ENCODE measurements around the gene VEPH1. TPM values are rescaled to one million over a fixed set of nuclear protein-coding genes. Genes with fewer than 3 reads are reported as not detected.

The VEPH1 gene
- polyA plus RNA-seq, 1 donor (not counting 4 experiments of a cell fraction or from before 2014, with no cell fraction given): 0.21 TPM

DNA sequence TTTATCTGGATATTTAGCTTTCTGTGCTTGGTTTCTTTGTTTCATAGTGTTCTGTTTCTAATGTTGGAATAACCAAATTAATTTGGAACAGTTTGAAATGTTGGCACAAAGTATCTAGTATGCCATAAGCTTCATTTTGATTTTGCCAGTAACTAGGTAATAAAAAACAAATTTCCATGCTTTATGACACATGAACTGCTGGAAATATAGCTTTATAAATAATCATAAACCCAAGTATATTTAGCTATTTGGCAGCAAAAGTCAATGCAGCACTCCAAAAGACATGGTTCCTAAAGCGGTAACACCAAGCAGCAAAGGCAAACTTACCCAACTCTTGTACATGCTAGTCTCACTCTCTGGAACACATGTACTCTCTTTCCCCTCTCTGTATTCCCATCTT, 237.3 kb downstream of the VEPH1 start:
- no peak for FAIRE-seq
- Histone ChIP-seq H3K9ac (ENCODE audit: control insufficient read depth, extremely low read depth, insufficient read depth, low read length) (no peak overlapping the region), H3K4me2 (ENCODE audit: control insufficient read depth, extremely low read depth, insufficient read depth, low read depth, low read length) (no peak overlapping the region), H4K20me1 (ENCODE audit: control insufficient read depth, extremely low read depth, insufficient read depth, low read length) (no peaks in the 10 kb centered on the region), H3K9me1 (ENCODE audit: control insufficient read depth, extremely low read depth, insufficient read depth, low read length) (no peaks in the 10 kb centered on the region), H3K27me3 (ENCODE audit: control insufficient read depth, extremely low read depth, insufficient read depth, low read length) (no peaks in the 10 kb centered on the region), H3K79me2 (ENCODE audit: control insufficient read depth, insufficient read depth, low read length) (no peaks in the 10 kb centered on the region), H3K4me3 (ENCODE audit: control insufficient read depth in 2 of 3, extremely low read depth in 1 of 3, insufficient read depth in 2 of 3, low read depth in 1 of 3, low read length in 3 of 3) (no peak overlapping the region), H3K27ac (ENCODE audit: control insufficient read depth, insufficient read depth, low read length) (no peak overlapping the region), H3K36me3 (ENCODE audit: control insufficient read depth in 2 of 2, extremely low read depth in 1 of 2, insufficient read depth in 2 of 2, low read length in 2 of 2) (no peaks in the 10 kb centered on the region), H3K4me1 (ENCODE audit: control insufficient read depth, extremely low read depth, insufficient read depth, low read length) (no peaks in the 10 kb centered on the region), H3K9me3 (ENCODE audit: control insufficient read depth, low read depth, low read length) (no peaks in the 10 kb centered on the region), H2AFZ (ENCODE audit: control insufficient read depth, low read length) (no peak overlapping the region)
- DNase-seq (ENCODE audit: low read depth, low spot score): no peak
- TF ChIP-seq, protein P1, sequence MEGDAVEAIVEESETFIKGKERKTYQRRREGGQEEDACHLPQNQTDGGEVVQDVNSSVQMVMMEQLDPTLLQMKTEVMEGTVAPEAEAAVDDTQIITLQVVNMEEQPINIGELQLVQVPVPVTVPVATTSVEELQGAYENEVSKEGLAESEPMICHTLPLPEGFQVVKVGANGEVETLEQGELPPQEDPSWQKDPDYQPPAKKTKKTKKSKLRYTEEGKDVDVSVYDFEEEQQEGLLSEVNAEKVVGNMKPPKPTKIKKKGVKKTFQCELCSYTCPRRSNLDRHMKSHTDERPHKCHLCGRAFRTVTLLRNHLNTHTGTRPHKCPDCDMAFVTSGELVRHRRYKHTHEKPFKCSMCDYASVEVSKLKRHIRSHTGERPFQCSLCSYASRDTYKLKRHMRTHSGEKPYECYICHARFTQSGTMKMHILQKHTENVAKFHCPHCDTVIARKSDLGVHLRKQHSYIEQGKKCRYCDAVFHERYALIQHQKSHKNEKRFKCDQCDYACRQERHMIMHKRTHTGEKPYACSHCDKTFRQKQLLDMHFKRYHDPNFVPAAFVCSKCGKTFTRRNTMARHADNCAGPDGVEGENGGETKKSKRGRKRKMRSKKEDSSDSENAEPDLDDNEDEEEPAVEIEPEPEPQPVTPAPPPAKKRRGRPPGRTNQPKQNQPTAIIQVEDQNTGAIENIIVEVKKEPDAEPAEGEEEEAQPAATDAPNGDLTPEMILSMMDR (optimal IDR thresholded peaks at IDR 0.05 in 1 of 3, IDR thresholded peaks at IDR 0.05 in 1 of 3, conservative IDR thresholded peaks at IDR 0.05 in 1 of 3; ENCODE audit: extremely low read depth in 1 of 3, insufficient read depth in 2 of 3, low read length in 3 of 3): no peak
- no peak for TF ChIP-seq EZH2 (IDR thresholded peaks at IDR 0.05; ENCODE audit: low read length)
- dilution Hi-C loops (cut with MboI; ENCODE audit: extremely low pct_ligation_motif_present, low sequenced_read_pairs): no loop called here

DNA sequence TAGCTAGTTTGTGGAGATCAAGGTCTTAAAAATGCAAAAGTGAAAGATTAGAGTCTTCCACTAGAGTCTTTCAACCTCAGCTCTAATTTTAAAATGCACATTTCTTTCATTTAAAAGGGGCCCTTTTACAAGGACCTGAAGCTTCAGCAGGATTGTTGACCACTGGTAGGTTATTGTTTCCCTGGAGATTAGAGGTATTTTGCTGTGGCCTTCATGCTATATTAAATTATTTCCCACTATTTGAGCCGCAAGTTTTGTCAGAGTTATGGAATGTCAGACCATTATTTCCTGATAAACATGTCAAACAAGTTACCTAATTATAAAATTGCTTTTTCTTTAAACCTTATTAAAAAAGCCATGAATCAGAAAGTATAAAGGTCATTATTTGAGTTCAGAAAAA, 240.2 kb downstream of the VEPH1 start:
- Histone ChIP-seq H3K4me2 (ENCODE audit: control insufficient read depth, extremely low read depth, insufficient read depth, low read depth, low read length) (no peak overlapping the region), H3K27me3 (ENCODE audit: control insufficient read depth, extremely low read depth, insufficient read depth, low read length) (no peaks in the 10 kb centered on the region), H3K27ac (ENCODE audit: control insufficient read depth, insufficient read depth, low read length) (no peak overlapping the region), H2AFZ (ENCODE audit: control insufficient read depth, low read length) (no peak overlapping the region), H4K20me1 (ENCODE audit: control insufficient read depth, extremely low read depth, insufficient read depth, low read length) (no peaks in the 10 kb centered on the region), H3K4me3 (ENCODE audit: control insufficient read depth in 2 of 3, extremely low read depth in 1 of 3, insufficient read depth in 2 of 3, low read depth in 1 of 3, low read length in 3 of 3) (no peak overlapping the region), H3K9me1 (ENCODE audit: control insufficient read depth, extremely low read depth, insufficient read depth, low read length) (no peaks in the 10 kb centered on the region), H3K9me3 (ENCODE audit: control insufficient read depth, low read depth, low read length) (no peaks in the 10 kb centered on the region), H3K9ac (ENCODE audit: control insufficient read depth, extremely low read depth, insufficient read depth, low read length) (no peak overlapping the region), H3K4me1 (ENCODE audit: control insufficient read depth, extremely low read depth, insufficient read depth, low read length) (no peaks in the 10 kb centered on the region), H3K79me2 (ENCODE audit: control insufficient read depth, insufficient read depth, low read length) (no peaks in the 10 kb centered on the region), H3K36me3 (ENCODE audit: control insufficient read depth in 2 of 2, extremely low read depth in 1 of 2, insufficient read depth in 2 of 2, low read length in 2 of 2) (no peaks in the 10 kb centered on the region)
- no peak for DNase-seq (ENCODE audit: low read depth, low spot score)
- dilution Hi-C loops (cut with MboI; ENCODE audit: extremely low pct_ligation_motif_present, low sequenced_read_pairs): no loop called here
- FAIRE-seq: no peak
- TF ChIP-seq, protein P1 (optimal IDR thresholded peaks at IDR 0.05 in 1 of 3, IDR thresholded peaks at IDR 0.05 in 1 of 3, conservative IDR thresholded peaks at IDR 0.05 in 1 of 3; ENCODE audit: extremely low read depth in 1 of 3, insufficient read depth in 2 of 3, low read length in 3 of 3): no peak
- TF ChIP-seq EZH2 (IDR thresholded peaks at IDR 0.05; ENCODE audit: low read length): no peak
